GM12878 (cell line): ENCODE results near the gene TTLL7. TPM values are rescaled to one million over a fixed set of nuclear protein-coding genes. Genes with fewer than 3 reads are reported as not detected.

Source experiments
- ATAC-seq: fragments of 200-7000 bp; cut with Tn5 transposase; 3 replicates; pipeline ENCODE4 v1.9.1; 2020; ENCODE audit warnings: mild to moderate bottlenecking, moderate library complexity
- BruUV-seq: library from RNA; stranded (reverse); fragments of 400-500 nt; replicated peaks from 2 replicates; lab custom pipeline; 2021; lab: Mats Ljungman, UMichigan
- CTCF ChIA-PET: fragments of 300-600 bp; sonication (Branson Sonifier 250); formaldehyde crosslinking; extraction: SDS; loops from one replicate; lab custom pipeline; 2021; ENCODE audit warnings: inconsistent platforms; lab: Yijun Ruan, JAX
- POLR2A ChIA-PET: fragments of 350-600 bp; formaldehyde crosslinking; extraction: SDS; loops from one replicate; lab custom pipeline; 2021; ENCODE audit warnings: inconsistent platforms; lab: Charles Lee
- RAD21 ChIA-PET: fragments of 300-600 bp; sonication (Branson Sonifier 250); formaldehyde crosslinking; loops from one replicate; lab custom pipeline; 2023; ENCODE audit warnings: antibody characterized with exemption; ENCODE audit not compliant: unreplicated experiment; lab: Charles Lee
- SMC1A ChIA-PET: fragments of 300-600 bp; sonication (Branson Sonifier 250); formaldehyde crosslinking; loops from one replicate; lab custom pipeline; 2023; ENCODE audit not compliant: unreplicated experiment, uncharacterized antibody; lab: Charles Lee
- DNase-seq: peaks from one replicate; pipeline ENCODE4 v3.0.0-alpha.2; 2011; ENCODE audit warnings: low read depth, low spot score
- FAIRE-seq: peaks from 3 replicates; lab custom pipeline; 2011; peaks lifted over from hg19 to GRCh38; lab: Jason Lieb, UNC
- H2AFZ ChIP-seq: 2 replicates; pipeline ENCODE4 v1.6.0; 2011; ENCODE audit warnings: low read depth, low read length, control low read depth; ENCODE audit not compliant: control insufficient read depth
- H3K27ac ChIP-seq: 2 replicates; pipeline ENCODE4 v1.5.1; 2011; ENCODE audit warnings: control low read depth; ENCODE audit not compliant: control insufficient read depth, insufficient read depth
- H3K27me3 ChIP-seq, 2 experiments: replicated peaks in 1 of 2; 2 replicates each; pipeline versions ENCODE4 v1.6.0 to v1.6.1; 2011; ENCODE audit warnings: low read length in 1 of 2; ENCODE audit not compliant: control insufficient read depth in 2 of 2, insufficient read depth in 2 of 2
- H3K36me3 ChIP-seq, 2 experiments: 2 replicates each; pipeline ENCODE4 v1.5.1; 2011; ENCODE audit warnings: low read length in 1 of 2; ENCODE audit not compliant: control insufficient read depth in 2 of 2, insufficient read depth in 2 of 2
- H3K4me1 ChIP-seq: 2 replicates; pipeline ENCODE4 v1.6.1; 2011; ENCODE audit warnings: mild to moderate bottlenecking, low read length, moderate library complexity, mixed read lengths; ENCODE audit not compliant: control insufficient read depth, insufficient read depth
- H3K4me2 ChIP-seq: 2 replicates; pipeline ENCODE4 v1.6.0; 2011; ENCODE audit warnings: control low read depth; ENCODE audit not compliant: control insufficient read depth, insufficient read depth
- H3K4me3 ChIP-seq: fragments of 200-600 bp; sonication (generic); 2 replicates; pipeline ENCODE4 v1.5.1; 2016
- H3K79me2 ChIP-seq: 2 replicates; pipeline ENCODE4 v1.6.0; 2011; ENCODE audit warnings: low read length; ENCODE audit not compliant: control insufficient read depth, insufficient read depth
- H3K9ac ChIP-seq: 2 replicates; pipeline ENCODE4 v1.8.0; 2011; ENCODE audit warnings: low read length, control low read depth, mixed read lengths; ENCODE audit not compliant: control insufficient read depth, insufficient read depth
- H3K9me3 ChIP-seq: replicated peaks from 3 replicates; pipeline ENCODE4 v1.5.1; 2011; ENCODE audit warnings: mild to moderate bottlenecking, low read length; ENCODE audit not compliant: control insufficient read depth, insufficient read depth
- H4K20me1 ChIP-seq: 2 replicates; pipeline ENCODE4 v1.6.0; 2011; ENCODE audit not compliant: control insufficient read depth, insufficient read depth
- BCL11A ChIP-seq: IDR thresholded peaks from 2 replicates; pipeline ENCODE4 v1.6.1; 2011; ENCODE audit warnings: low read depth, low read length
- HDAC6 ChIP-seq: fragments of 200-600 bp; sonication (generic); IDR thresholded peaks from one replicate; pipeline ENCODE4 v1.8.0; 2017; ENCODE audit warnings: antibody characterized with exemption; ENCODE audit not compliant: unreplicated experiment
- HDGF ChIP-seq: fragments of 450-650 bp; IDR thresholded peaks from 2 replicates; pipeline ENCODE4 v1.6.1; 2016; ENCODE audit warnings: antibody characterized with exemption
- JUND ChIP-seq: IDR thresholded peaks from 2 replicates; pipeline ENCODE4 v1.6.1; 2012; ENCODE audit warnings: low read depth, mild to moderate bottlenecking, low read length, improper control_type of control experiment, moderate library complexity
- MEF2A ChIP-seq: IDR thresholded peaks from 2 replicates; pipeline ENCODE4 v1.6.1; 2011; ENCODE audit warnings: low read depth, mild to moderate bottlenecking, low read length, moderate library complexity; ENCODE audit not compliant: insufficient read depth
- MXI1 ChIP-seq: fragments of 150-350 bp; IDR thresholded peaks from 2 replicates; pipeline ENCODE4 v1.6.1; 2011; ENCODE audit warnings: low read depth, mild to moderate bottlenecking, inconsistent platforms, low read length, improper control_type of control experiment
- NFXL1 ChIP-seq: fragments of 450-650 bp; IDR thresholded peaks from 2 replicates; pipeline ENCODE4 v1.6.1; 2017; ENCODE audit warnings: antibody characterized with exemption, mild to moderate bottlenecking, borderline replicate concordance
- PBX3 ChIP-seq: IDR thresholded peaks from 2 replicates; pipeline ENCODE4 v1.6.1; 2011; ENCODE audit warnings: mild to moderate bottlenecking, low read depth, low read length, moderate library complexity; ENCODE audit not compliant: insufficient replicate concordance
- SIN3A ChIP-seq: IDR thresholded peaks from 2 replicates; pipeline ENCODE4 v1.6.1; 2012; ENCODE audit warnings: low read depth, low read length, improper control_type of control experiment
- SKIL ChIP-seq: fragments of 450-650 bp; IDR thresholded peaks from 2 replicates; pipeline ENCODE4 v1.6.1; 2017; ENCODE audit warnings: mild to moderate bottlenecking, low read depth, inconsistent platforms; ENCODE audit not compliant: poor library complexity, severe bottlenecking
- SUPT20H ChIP-seq: IDR thresholded peaks from 2 replicates; pipeline ENCODE4 v1.6.1; 2011; ENCODE audit warnings: low read depth, mild to moderate bottlenecking, low read length, moderate library complexity, borderline replicate concordance; ENCODE audit not compliant: control insufficient read depth
- YY1 ChIP-seq: IDR thresholded peaks from 2 replicates; pipeline ENCODE4 v1.6.1; 2011; ENCODE audit warnings: low read depth, mild to moderate bottlenecking, low read length
- whole genome bisulfite sequencing: methylation state at CpG from one replicate; pipeline ENCODE4 v1.1.6; 2016; ENCODE audit warnings: low lambda C conversion rate; ENCODE audit not compliant: insufficient replicate concordance, insufficient coverage; ENCODE audit errors: missing lambda C conversion rate; 5-methylcytosine and 5-hydroxymethylcytosine counted together
- in situ Hi-C: fragments of 300-500 bp; cut with MboI; formaldehyde crosslinking; loops from 9 replicates; pipeline ENCODE4 v1.14.3; 2018; ENCODE audit warnings: mixed read lengths
- intact Hi-C: fragments of 100-400 bp; cut with micrococcal nuclease; formaldehyde crosslinking; loops from one replicate; pipeline ENCODE4 v1.14.2; 2022; ENCODE audit not compliant: unreplicated experiment
- polyA plus RNA-seq, 11 experiments: library from polyadenylated mRNA; depleted of rRNA in 4 of 11; unstranded in 6 of 11; stranded (reverse) in 5 of 11; fragments of >200 nt; fragmentation: Nextera tagmentation in 4 of 11; fragmentation: Illumina TruSeq in 1 of 11; extraction: Ambion mirVana in 4 of 11; extraction: Trizol in 1 of 11; gene quantifications; 1 replicate in 1 of 11; 2 replicates in 10 of 11; pipeline versions ENCODE4 v1.2.1 to v1.2.3, GENCODE V29; 2011 to 2016; ENCODE audit warnings: inconsistent platforms in 2 of 11, missing spikeins in 2 of 11, low read depth in 1 of 11
- total RNA-seq, 4 experiments: library from RNA; depleted of rRNA in 3 of 4; stranded (reverse); fragments of >200 nt in 3 of 4; fragmentation: Illumina TruSeq in 1 of 4; extraction: Trizol in 1 of 4; gene quantifications; 2 replicates each; pipeline versions ENCODE4 v1.2.1 to v1.2.3, GENCODE V29; 2013 to 2021

The TTLL7 gene
- total and polyA plus RNA-seq, 10 of the 15 experiments (the other 5 are each of a cell fraction or from before 2014, with no cell fraction given) = 0.03 to 1.4 (median 0.61) TPM

- Histone ChIP-seq H2AFZ (no peak overlapping the region), H3K36me3 (no peaks in the 10 kb centered on the region), H3K9me3 (no peaks in the 10 kb centered on the region), H4K20me1 (no peaks in the 10 kb centered on the region), H3K4me2 (no peak overlapping the region), H3K79me2 (no peaks in the 10 kb centered on the region), H3K9ac (no peak overlapping the region), H3K27me3 (no peaks in the 10 kb centered on the region), H3K4me3 (no peak overlapping the region), H3K27ac (no peak overlapping the region), H3K4me1 (no peaks in the 10 kb centered on the region)
- TF ChIP-seq YY1 (no peak), PBX3 (no peak), MEF2A (no peak), MXI1 (no peak), JUND (no peak), SKIL (no peak), SUPT20H (no peak), SIN3A (no peak), HDGF (no peak), HDAC6 (no peak), BCL11A (no peak), NFXL1 (no peak)
- FAIRE-seq (no peak), DNase-seq (no peak), ATAC-seq (no peak)
- in situ Hi-C loops (no loop called here), intact Hi-C loops (no loop called here)
- BruUV-seq = no TSS peak
- ChIA-PET POLR2A (no interaction called here), SMC1A (no interaction called here), CTCF (no interaction called here), RAD21 (no interaction called here)
- WGBS = 42% methylated on average over 2 of the region's 2 CpGs
Measured at GRCh38 chr1:83872515-83872914, 126.4 kb downstream of the TTLL7 start.
